COR-L47 (cell line): ENCODE results near the gene CDKL1.
A peak's percentile ranks its signal among the peaks of the same experiment; 100 is the strongest.
"Not testable (repeated sequence)": the region's sequence is repeated elsewhere in the genome, so short reads cannot be mapped to it uniquely, and the experiment has no call there.

Source experiments
- DNase-seq: peaks from one replicate; lab custom pipeline; 2025; lab: John Stamatoyannopoulos, UW

CDKL1 gene

DNA sequence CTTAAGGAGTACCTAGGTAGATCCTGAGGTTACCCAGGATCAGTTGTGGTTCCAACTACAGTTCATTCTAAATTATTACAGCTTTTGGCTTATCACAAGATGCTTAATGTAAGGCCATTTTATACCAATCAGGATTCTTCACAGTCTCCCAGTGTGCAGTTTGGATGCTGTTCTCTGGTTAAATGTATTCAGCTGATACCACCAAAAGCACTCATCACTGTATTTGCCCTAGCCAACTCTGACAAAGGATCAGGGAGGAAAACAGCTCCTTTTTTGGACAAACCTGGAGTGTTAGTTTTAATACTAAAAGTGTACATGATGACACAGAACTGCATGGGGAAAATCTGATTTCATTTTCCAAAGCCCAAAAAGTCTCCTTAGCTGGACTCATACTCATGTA is 65.1 kb downstream of the CDKL1 start:
- no peak for DNase-seq

DNA sequence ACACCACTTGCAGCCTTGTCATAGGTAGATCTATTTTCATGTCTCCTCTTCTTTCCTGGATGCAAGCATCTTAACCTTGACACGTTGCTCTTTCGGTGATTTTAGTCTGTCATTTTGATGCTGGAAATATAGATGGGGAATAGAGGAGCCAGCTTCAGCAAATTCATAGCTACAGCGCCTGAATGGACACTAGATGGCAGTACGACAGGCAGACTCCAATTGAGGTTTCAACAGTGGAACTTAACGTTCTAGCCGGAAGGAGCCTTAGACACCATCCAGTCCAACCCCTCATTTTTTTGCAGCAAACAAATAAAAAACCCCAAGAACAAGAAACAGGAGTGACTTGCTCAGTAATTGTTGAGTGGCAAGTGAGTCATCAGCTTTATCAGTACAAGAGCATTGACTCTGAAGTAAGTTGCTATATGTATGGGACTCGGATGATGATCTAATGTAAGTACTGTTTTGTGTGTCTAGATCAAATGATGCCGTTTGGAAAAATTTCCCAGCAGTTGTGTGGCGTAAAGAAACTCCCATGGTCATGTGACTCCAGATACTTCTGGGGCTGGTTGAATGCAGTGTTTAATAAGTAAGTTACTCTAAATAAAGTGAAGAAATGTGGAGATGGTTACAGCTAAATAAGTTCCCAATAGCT is 75.5 kb downstream of the CDKL1 start:
- peak; percentile 75 for DNase-seq

DNA sequence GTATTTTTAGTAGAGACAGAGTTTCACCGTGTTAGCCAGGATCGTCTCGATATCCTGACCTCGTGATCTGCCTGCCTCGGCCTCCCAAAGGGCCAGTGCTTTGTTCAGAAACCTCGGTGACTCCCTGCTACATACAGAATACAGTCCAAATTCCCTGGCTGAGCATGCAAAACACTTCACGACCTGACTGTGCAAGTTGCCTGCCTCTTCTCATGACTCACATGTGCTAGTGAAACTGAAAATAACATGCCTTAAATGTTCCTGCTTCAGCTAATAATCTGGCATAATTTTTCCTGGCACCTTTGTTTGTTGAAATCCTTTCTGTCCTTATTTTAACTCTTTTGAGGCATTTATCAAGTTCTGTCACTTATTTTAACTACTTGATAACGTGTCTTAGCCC is 76.4 kb downstream of the CDKL1 start:
- DNase-seq, result no peak

DNA sequence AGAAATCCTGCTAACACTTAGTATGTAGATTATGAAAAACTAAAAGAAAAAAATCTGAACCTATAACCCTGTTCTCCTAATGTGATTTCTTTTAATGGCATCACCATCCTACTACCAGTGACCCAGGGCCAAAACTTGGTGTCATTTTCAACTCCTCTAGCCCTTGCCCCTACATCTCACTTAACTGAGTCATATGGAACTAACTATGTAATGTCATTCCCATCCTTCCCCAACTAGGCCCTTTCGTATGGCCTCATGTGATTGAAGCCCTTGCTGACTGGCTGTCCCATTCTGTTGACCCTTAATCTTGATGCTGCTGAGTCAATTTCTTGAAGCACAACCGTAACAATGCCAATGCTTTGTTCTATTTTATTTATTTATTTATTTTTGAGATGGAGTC is 77.0 kb downstream of the CDKL1 start:
- DNase-seq, result no peak

DNA sequence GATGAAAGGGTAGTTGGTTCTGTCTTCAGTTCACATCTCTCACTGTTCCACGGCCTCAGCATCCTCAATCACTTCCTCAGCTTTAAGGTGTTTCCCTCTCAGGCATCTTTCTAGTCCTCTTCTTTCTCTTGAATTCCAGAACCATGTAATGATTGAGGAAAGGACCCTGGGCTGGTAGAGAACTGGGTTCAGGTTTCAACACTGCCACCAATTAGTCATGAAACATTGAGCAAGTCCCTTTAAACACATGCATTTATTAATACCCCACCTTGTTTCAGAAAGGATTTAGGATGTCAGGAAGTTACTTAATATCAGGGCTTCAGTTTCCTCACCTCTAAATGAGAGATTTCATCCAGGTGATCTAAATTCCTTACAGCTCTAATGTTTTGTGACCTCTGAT is 77.4 kb downstream of the CDKL1 start:
- DNase-seq, result no peak

DNA sequence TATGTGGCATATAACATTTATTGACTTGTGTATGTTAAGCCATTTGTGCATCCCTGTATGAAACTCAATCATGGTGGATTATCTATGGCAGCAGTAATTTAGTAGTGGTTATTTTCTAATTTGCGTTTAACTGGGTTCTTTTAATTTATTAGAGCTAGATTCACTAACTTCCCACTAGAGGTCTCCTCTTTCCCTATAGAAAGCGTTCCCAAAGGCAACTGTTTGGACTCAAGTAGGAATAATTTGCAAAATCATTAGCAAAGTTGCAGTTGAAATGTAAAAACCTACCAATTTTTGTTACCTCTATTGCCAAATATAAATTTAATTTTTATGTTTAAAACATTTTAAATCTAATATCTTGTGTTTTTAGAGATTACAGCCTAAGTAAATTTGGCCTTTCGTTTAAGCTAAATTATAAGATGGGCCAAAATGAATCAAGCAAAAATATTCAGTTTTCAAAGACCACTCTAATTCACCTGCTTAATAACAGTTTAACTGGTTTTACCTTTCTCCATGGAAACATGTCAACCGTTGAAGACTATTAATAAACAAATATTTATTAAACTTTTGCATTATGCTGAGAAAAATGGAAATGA is 78.6 kb downstream of the CDKL1 start:
- peak; percentile 13 for DNase-seq

DNA sequence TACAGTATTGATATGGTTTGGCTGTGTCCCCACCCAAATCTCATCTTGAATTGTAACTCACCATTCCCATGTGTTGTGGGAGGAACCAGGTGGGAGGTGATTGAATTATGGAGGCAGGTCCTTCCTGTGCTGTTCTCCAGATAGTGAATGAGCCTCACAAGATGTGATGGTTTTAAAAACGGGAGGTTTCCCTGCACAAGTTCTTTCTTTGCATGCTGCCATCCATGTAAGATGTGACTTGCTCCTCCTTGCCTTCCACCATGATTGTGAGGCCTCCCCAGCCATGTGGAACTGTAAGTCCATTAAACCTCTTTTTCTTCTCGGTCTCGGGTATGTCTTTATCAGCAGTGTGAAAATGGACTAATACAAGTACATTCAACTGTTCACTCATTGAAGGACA is 82.6 kb downstream of the CDKL1 start:
- not testable (repeated sequence) for DNase-seq

DNA sequence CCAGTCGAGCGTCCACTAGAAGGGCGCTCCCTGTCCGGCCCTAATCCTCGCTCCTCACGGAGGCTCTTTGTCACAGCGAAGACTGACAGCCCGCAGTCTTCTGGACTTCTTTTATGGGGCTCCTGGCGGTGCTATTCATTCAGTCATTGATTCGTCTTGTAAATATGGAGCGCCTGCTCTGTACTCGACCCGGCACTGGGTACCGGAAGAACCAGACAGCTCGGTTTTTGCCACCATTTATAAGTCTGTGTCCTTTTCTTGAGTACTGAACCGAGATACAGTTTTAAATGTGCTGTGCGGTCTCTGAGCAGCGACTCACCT is 84.0 kb downstream of the CDKL1 start:
- DNase-seq, result peak; percentile 53

DNA sequence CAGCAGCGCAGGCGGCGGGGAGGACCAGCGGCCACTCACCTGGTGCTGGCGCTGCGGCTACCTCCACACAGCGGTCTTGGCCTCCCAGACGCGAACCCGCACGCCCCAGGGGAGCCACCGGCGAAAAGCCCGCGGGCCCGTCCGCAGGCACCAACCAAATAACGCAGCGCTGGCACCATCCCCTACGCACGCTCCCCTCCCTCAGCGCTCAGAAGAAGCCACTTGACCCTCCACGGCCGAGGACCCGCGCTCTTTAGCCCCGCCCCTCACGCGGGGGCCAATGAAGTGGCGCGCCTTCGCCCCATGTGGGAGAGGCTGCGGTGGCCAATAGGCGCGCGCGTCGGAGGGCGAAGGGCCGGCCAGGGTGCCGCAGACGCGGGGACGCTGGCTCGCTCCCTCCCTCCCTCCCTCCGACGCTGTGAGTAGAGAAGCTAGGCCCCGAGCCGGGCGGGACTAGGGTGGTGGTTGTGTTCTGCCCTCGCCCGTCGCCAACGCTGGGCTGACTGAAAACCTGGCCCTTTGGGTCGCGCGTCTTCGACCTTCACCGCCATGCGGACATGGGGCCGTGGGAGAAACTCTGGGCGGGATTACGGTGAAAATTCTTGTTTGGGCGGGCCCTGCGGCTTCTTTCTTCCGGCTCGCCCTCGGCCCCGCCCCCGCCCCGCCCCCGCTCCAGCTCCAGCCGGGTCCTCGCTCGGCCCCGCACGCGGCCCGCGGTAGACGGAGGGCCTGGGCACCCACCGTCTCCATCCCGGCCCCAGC is 84.5 kb downstream of the CDKL1 start, which contains the start of the genes DMAC2L and L2HGDH:
DMAC2L (plus strand) TSS at position 353 of the 762 bp plus-strand sequence. CDS start 9,164 bp downstream, outside the sequence.
L2HGDH (minus strand) TSS at position 258 of the 762 bp plus-strand sequence; CDS start at position 179, 79 bp downstream.
- DNase-seq, result peak; percentile 95

DNA sequence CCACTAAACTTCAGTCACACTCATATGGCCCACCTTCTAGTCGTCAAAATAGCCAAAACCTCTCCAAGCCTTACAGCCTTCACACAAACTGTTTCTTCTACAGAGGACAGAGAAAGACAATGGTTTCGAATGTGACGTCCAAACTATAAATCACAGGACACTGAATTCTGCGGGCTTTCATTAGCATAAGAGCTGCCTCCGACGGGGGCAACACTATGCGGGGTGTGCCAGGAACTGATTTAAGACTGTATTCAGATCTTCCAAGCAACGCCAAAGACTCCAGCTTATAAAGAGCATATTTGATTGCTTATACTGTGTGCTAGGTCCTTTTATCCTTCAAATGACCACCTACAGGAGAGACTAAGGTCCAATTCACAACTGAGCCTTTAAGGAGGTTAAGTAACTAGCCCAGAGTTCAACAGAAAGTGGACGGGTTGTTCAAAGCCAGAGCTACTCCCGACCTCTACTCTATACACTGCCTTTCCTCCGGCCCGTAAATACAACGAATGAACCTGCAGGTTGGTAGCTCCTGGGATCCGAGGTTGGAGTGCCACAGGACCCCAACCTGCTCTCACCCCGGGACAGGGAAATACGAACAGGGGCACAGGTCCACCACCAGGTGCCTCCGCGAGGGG is 85.2 kb downstream of the CDKL1 start:
- DNase-seq, result peak; percentile 4

DNA sequence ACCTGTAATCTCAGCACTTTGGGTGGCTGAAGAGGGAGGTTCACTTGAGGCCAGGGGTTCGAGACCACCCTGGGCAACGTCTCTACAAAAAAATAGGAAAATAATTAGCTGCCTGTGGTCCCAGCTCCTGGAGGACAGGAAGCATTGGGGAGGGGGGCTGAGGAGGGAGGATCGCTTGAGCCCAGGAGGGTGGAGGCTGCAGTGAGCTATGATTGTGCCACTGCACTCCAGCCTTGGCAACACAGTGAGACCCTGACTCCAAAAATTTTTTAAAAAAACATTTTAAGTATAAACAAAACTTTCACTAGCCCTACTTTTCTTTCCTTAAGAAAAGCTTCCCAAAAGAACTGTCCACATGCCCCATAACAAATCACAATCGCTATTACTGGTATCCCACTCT is 86.2 kb downstream of the CDKL1 start:
- no peak for DNase-seq

DNA sequence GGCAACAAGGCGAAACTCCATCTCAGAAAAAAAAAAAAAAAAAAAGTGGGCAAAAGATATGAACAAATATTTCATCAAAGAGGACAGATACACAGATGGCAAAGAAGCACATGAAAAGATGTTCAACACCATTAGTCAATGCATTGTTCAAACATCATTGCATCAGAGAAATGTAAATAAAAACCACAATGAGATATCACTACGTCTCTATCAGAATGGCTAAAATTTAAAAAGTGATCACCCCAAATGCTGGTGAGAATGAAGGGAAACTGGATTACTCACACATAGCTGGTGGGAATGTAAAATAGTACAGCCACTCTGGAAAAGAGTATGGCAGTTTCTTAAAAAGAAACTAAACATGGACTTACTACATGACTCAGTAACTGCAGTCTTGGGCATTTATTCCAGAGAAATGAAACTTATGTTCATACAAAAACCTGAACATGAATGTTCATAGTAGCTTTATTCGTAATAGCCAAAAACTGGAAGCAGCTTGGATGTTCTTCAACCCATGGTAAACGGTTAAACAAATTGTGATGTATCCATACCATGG is 88.2 kb downstream of the CDKL1 start:
- DNase-seq, result no peak

DNA sequence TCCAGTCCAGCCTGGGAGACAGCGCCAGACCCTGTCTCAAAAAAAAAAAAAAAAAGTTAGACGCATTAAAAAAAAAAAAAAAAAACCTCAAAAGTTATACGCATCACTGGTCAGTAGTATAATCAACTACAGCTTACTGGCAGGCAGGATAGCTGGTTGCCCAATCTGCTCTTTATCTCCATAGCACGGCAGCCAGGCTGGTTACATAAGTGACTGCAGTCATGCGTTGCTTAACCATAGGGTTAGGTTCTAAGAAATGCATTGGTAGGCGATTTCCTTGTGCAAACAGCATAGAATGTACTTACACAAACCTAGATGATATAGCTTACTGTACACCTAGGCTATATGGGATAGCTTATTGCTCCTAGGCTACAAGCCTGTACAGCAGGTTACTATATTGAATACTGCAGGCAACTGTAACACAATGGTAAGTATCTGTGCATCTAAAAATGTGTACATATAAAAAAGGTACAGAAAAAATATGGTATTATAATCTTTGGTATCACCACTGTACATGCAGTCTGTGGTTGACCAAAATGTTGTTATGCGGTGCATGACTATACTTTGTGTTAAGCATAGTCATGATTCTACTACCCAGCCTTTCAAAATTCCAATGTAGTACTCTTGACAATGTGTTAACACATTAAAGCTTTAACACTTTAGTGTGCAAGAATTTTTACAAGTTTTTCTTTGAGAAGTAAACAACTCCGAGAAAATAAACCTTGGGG is 92.8 kb downstream of the CDKL1 start:
- no peak for DNase-seq

DNA sequence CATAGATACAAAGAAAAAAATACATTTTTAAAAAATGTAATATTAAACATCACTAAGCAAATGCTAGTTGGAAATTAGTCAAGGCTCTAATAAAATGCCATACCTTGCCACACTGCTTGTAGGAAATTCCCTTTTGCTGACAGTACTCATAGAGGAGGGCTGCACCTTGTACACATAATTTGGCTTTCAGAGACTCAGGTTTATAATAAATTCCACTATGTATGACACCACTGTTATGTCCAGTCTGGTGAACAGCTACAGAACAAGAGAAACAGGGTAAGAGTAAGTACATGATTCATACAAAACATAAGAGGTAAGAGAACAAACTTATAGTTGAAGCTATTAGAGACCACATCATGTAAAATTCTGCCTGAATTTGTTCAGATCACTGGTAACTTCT is 94.8 kb downstream of the CDKL1 start:
- DNase-seq, result no peak

DNA sequence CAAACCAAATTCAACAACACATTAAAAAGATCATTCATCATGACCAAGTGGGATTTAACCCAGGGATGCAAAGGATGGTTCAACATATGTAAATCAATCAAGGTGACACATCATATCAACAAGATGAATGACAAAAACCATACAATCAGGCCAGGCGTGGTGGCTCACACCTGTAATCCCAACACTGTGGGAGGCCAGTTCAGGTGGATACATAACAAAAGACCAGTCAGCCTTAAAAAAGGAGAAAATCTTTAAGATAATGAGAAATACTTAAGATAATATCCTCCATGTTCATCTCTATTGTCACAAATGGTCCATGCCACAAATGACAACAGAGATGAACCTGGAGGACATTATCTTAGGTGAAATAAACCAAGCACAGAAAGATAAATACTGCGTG is 97.1 kb downstream of the CDKL1 start:
- DNase-seq, result no peak

DNA sequence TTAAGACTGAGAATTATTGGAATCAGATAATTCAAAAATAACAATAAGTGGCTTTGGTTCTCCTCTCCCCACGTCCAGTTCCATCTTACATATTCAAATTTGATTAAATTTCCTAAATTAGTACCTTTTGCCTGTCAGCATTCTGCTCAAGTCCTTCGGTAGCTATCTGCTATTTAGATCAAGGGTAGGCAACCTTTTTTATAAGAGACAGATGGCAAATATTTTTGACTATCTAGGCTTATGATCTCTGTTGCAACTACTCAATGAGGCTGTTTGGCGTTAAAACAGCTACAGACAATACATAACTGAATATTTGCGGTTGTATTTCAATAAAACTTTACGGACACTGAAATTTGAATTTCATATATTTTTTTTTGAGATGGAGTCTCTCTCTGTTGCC is 106.4 kb downstream of the CDKL1 start:
- no peak for DNase-seq

DNA sequence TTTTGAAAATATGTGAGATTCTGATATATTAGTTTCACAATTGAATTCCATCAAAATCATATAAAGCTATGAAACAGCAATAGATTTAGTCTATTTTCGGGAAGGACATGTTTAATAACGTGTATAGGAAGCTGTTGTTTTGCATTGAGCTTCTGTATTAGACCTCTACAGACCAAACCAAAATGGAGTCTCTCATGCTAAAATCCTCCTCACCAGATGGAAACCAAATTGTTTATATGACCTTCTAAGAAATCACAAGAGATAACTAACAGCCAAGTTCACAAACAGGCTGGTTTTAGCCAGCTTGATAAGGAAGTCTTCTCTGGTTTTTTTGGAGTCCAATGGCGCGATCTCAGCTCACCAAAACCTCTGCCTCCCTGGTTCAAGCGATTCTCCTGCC is 108.5 kb downstream of the CDKL1 start:
- DNase-seq, result no peak

DNA sequence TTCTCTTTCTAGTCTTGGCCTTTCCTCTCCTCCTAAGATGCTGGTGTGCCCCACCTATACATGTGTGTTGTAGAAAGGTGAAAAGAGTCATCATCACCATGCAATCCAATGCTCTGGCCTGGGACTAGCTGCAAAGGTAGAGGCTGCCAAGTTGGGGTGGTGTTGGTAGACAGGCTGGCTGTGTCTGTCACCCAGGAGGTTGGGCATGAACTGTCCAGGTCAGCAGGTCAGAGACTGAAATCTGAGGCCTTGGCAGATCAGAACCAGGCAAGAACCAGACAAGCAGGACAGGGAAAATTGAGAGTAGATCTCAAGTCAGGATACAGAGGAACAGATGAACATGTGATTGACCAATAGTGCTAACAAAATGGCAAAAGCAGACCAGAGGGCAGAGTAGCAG is 110.8 kb downstream of the CDKL1 start:
- DNase-seq, result no peak
